Femur (tissue), 1 donor: ENCODE measurements around the gene SMARCC1.
A peak's percentile ranks its signal among the peaks of the same experiment; 100 is the strongest.
"Not testable (repeated sequence)": the region's sequence is repeated elsewhere in the genome, so short reads cannot be mapped to it uniquely, and the experiment has no call there.

ENCODE experiments used
- DNase-seq: peaks from one replicate; pipeline ENCODE4 v3.0.0-alpha.2; 2017

Gene SMARCC1

DNA sequence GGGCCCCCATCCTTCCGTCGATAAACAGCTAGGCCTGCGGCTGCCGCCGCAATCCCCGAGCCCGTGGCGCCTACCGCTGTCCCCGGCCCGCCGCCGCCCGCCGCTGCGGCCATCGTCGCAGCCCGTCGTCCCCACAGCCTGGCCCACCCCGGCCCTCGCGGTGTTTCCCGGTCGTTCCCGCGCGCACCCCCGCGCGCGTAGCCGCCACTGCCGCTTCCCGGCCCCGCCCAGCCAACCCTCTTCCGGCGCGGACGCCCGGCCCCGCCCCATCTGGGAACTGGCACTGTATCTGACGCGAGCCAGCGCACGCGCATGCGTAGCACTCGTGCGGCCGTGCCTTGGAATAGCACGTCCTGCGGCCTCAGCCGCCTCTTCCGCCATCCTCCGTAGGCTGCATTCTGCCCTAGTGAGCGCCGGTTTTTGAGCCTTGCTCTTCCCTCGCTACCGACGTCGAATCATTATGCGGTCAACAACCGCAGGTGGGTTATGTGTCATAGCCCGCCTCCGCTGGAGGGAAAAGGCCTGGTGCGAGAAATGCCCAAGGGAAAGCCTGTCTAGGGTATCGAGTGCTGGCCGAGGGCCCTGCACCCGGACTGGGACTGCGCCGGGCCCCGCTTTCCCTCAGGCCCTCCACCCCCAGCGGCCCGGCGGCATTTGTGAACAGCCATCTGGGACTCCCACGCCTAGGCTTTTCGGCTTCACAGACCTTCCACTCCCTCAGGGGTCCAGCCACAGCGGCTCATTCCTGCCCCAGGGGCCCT is at the start of gene SMARCC1:
SMARCC1 (minus strand) TSS at position 209 of the 761 bp plus-strand sequence; CDS start at position 113, 96 bp downstream.
- peak; percentile 99 for DNase-seq

- not testable (repeated sequence) for DNase-seq
These were observed 47.8 kb upstream of the SMARCC1 start for GRCh38 chr3:47829482-47829881.

GRCh38 chr3:47825590-47825989 is 43.9 kb upstream of the SMARCC1 start:
- no peak for DNase-seq

- peak; percentile 85 for DNase-seq
These were observed 43.1 kb upstream of the SMARCC1 start for GRCh38 chr3:47824541-47825473.

DNA sequence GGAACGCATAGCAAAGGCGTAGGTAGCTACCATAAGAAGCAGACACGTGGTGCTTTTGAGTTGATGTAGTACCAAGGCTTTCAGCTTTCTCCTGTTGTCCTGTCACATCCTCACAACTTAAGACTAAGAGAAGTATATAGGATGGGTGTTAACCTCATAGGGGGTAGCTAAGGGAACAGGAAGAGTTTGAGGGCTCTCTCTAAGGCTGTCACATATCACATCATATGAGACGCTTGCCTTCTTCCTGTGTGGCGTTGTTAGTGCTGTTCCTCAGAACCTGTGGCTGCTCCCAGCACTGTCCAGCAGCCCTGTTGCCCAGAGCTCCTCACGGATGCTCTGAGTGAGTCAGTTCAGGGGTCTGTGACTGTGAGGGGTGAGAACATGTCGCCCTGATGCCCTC is 35.9 kb upstream of the SMARCC1 start:
- DNase-seq = no peak

DNA sequence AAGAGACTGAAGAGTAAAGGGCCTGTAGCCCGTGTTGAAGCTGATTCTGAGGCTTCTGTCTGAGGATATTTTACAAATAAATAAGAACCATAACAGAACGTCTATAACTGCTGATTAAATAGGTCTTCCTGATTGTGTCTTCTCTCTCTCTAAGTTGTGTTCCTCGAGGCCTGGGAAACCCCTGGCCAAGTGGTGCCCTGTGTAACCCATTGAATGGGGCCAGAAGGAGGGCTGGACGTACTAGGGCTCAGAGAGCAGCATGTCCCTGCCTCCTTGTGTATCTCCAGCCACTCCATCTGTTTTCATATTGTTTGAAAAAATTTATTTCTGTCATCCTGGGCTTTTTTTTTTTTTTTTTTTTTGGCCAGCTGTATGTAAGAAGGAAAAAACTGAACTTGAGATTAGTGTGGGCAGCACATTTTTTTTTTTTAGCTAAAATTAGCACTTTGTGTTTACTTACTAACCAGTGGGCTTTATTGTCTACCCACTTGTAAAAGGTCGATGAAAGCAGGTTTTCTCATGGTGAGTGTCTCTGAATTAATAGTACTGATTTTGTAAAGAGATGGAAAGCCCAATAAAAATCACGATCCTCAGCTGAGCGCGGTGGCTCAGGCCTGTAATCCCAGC is 32.0 kb upstream of the SMARCC1 start:
- DNase-seq = no peak

- DNase-seq = no peak
These were observed 22.9 kb upstream of the SMARCC1 start for GRCh38 chr3:47804577-47804976.

DNA sequence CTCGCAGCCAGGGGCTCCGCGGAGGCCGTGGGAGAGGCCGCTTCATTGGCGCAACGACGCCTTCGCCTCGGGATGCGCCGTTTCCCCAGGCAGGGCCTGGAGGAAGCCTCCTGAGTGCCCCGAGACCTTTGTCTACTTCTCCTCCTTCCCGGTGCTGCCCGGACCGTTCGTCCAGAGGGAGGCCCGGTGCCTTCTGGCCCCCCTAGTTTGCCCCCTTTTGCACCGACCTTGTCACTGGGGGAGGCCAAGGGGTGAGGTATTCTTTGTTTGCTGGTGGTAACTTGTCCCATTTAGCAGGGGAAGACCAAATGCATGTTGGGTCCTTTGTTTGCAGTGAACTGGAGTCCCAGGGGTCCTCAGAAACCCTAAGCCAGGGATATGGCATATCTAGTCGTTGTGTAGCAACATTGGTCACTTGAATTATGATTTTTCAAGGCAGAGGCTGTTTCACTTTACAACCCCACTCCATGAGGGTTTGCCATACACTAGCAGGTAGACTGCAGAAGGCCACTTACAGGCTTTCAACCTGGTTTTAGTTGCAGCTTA is 21.9 kb upstream of the SMARCC1 start:
- DNase-seq = no peak

DNA sequence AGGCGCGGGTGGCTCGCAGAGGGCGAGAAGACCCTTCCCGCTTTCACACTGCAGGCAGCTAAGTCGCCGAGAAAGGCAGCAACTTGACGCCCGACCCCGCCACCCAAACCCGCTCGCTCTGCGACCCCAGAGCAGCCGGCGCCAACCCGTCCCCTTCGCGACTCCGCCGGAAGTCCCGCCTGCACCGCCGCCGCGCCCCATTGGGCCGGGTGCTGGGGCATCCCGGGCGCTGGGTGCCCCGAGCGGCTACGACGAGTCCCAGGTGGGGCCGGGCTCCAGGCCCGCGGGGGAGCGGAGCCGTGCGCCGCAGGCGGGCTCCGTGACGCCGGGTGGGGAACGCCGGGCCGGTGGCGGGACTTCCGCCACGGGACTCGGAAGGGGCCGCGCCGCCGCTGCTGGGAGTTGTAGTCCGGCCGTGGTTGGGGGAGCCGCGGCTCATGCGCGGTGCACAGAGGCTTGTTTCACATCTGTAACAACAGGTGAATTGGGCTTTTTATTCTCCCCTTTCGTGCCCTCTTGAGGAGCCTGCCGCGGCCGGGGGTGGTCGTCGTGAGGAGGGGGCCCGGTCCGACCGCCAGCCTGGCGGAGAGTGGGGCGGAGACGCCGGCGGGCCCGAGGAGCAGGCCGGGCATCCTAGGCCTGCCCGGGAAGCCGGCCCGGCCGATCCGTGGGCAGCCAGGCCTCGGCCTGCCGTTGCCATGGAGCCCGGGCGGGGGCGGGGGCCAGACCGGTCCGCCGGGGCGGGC is 21.2 kb upstream of the SMARCC1 start, which contains the start of gene DHX30:
DHX30 (plus strand) TSS at position 405 of the 746 bp plus-strand sequence. CDS start 7,546 bp downstream, outside the sequence.
- peak; percentile 92 for DNase-seq

DNA sequence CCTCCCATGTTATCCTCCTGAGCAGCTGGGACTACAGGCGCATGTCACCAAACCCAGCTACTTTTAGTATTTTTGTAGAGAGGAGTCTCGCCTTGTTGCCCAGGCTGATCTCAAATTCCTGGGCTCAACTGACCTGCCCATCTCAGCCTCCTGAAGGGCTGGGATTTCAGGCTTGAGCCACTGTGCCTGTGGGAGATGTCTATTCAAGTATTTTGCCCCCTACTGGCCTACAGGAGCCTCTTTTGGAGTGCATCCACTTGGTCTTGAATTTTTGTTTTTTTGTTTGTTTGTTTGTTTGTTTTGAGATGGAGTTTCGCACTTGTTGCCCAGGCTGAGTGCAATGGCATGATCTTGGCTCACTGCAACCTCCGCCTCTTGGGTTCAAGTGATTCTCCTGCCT is 18.0 kb upstream of the SMARCC1 start:
- DNase-seq = no peak

- no peak for DNase-seq
These were observed 12.9 kb upstream of the SMARCC1 start for GRCh38 chr3:47794544-47794943.

- no peak for DNase-seq
These were observed 11.0 kb upstream of the SMARCC1 start for GRCh38 chr3:47792699-47793098.

DNA sequence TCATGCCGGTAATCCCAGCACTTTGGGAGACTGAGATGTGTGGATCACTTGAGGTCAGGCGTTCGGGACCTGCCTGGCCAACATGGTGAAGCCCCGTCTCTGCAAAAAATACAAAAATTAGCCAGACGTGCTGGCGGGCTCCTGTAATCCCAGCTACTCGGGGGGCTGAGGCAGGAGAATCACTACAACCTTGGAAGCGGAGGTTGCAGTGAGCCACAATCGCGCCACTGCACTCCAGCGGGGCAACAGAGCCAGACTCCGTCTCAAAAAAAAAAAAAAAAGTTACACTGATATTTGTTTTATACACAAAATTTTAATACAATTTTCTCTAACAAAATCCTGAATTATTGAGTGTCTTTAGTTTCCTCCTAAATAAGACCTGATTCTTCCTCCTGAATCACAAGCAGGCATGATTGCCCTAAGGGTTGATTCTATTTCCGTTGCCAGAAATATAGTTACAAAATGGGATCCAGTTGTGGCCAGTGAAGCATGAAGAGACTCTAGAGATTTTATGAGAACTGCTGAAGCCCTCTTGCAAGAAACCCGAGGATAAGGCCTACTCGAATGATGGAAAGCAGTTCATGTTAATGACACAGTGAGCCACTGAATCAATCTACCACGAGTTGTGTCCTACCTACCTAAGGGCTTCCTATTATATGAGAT is 9.6 kb upstream of the SMARCC1 start:
- DNase-seq = no peak

DNA sequence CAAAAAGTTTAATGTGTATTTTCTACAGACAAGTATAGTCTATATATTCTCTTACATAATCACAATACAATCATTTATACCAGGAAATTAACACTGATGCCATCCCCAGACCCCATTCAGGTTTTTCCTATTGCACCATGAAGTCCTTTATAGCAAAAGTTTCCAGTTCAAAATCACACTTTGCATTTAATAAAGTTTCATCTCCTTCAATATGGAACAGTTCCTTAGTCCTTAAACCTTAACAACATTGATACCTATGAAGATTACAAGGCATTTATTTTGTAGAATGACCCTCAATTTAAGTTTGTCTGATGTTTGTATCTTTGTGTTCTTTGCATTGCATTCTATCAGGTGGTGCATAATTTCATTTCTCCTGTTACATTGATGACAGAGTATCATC is 2.0 kb upstream of the SMARCC1 start:
- DNase-seq = no peak

- no peak for DNase-seq
These were observed 984 bp upstream of the SMARCC1 start for GRCh38 chr3:47782446-47783308.

GRCh38 chr3:47780741-47781684 is 680 bp downstream of the SMARCC1 start:
- DNase-seq = peak; percentile 70

DNA sequence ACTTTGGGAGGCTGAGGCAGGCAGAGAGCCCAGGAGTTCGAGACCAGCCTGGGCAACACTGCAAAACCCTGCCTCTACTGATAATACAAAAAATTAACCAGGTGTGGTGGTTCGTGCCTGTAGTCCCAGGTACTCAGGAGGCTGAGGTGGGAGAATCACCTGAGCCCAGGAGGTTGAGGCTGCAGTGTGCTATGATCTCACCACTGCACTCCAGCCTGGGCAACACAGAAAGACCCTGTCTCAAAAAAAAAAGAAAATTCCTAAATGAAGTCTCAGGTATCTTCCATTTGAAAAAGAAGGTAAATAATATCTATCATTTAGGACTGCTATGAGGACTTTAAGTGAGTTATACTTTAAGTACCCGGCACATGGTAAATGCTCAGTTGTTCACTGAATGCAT is 2.9 kb downstream of the SMARCC1 start:
- DNase-seq = no peak

- no peak for DNase-seq
These were observed 8.9 kb downstream of the SMARCC1 start for GRCh38 chr3:47772788-47773187.

DNA sequence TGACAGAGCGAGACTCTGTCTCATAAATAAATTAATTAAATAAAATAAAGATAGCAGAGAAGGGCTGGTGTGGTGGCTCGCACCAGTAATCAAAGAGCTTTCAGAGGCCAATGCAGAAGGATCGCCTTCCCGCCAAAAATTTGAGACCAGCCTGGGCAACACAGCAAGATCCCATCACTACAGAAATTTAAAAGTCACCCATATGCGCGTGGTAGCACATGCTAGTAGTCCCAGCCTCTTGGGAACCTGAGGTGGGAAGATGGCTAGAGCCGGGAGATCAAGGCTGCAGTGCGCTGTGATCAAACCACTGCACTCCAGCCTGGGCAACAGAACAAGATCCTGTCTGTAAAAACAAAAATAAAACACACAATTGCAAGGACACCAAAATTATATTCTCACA is 9.6 kb downstream of the SMARCC1 start:
- no peak for DNase-seq
